ENCODE results near the gene MYO18A.

GRCh38 chr17:29061036-29061435, 119.2 kb downstream of the MYO18A start:
- TF ChIP-seq, protein P1, sequence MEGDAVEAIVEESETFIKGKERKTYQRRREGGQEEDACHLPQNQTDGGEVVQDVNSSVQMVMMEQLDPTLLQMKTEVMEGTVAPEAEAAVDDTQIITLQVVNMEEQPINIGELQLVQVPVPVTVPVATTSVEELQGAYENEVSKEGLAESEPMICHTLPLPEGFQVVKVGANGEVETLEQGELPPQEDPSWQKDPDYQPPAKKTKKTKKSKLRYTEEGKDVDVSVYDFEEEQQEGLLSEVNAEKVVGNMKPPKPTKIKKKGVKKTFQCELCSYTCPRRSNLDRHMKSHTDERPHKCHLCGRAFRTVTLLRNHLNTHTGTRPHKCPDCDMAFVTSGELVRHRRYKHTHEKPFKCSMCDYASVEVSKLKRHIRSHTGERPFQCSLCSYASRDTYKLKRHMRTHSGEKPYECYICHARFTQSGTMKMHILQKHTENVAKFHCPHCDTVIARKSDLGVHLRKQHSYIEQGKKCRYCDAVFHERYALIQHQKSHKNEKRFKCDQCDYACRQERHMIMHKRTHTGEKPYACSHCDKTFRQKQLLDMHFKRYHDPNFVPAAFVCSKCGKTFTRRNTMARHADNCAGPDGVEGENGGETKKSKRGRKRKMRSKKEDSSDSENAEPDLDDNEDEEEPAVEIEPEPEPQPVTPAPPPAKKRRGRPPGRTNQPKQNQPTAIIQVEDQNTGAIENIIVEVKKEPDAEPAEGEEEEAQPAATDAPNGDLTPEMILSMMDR (IDR thresholded peaks at IDR 0.05 in 4 of 5, conservative IDR thresholded peaks at IDR 0.05 in 1 of 5), result no peak
- no peak for TF ChIP-seq POLR2A (IDR thresholded peaks at IDR 0.05)

Data from gastrocnemius medialis (tissue), 4 donors.